ENCODE measurements around the gene STK32C. TPM values are rescaled to one million over a fixed set of nuclear protein-coding genes. Genes with fewer than 3 reads are reported as not detected.

The STK32C gene
- total and polyA plus RNA-seq, 2 donors: 4.8 to 13.6 TPM

DNA sequence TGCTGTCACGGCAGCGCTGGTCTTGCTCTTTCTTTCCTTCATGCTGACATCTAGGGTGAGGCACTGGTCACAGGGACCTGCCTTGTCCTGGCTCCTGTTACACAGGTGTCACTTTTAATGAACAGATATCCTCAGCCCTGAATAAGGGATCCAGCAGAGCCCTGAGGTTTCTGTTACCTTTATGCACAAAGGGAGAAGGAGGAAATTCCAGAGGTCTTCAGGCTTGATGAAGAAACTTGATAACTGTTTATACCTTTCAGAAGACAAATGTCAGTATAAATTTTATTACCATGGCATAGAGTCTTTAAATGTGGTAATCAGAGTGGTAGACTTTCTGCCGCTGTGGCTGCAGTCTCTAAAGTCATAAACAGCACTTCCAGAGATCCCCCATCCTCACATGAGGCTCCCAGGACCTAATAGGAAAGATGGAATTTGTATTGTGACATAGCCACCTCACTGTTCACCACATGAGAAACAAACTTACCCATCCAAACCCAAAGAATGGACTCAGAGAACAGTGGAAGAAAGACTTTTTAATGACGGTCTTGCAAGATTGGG, 27.0 kb upstream of the STK32C start:
- DNase-seq (ENCODE audit: extremely low spot score): no peak
- Histone ChIP-seq H3K4me1 (ENCODE audit: insufficient read depth) (no peaks in the 10 kb centered on the region), H3K36me3 (ENCODE audit: insufficient read depth) (no peaks in the 10 kb centered on the region), H3K27ac (ENCODE audit: low read depth) (no peak overlapping the region), H3K4me3 (ENCODE audit: low read depth, low read length) (no peak overlapping the region)
- 93% methylated on average over 4 of the region's 4 CpGs for WGBS

GRCh38 chr10:132333386-132333785, 25.6 kb upstream of the STK32C start:
- no peak overlapping the region for H3K4me3 ChIP-seq (ENCODE audit: low read depth, low read length)
- no peaks in the 10 kb centered on the region for H3K4me1 ChIP-seq (ENCODE audit: insufficient read depth)
- DNase-seq (ENCODE audit: extremely low spot score): no peak
- H3K36me3 ChIP-seq (ENCODE audit: insufficient read depth): no peaks in the 10 kb centered on the region
- no peak overlapping the region for H3K27ac ChIP-seq (ENCODE audit: low read depth)
- 84% methylated on average over 7 of the region's 7 CpGs for WGBS

DNA sequence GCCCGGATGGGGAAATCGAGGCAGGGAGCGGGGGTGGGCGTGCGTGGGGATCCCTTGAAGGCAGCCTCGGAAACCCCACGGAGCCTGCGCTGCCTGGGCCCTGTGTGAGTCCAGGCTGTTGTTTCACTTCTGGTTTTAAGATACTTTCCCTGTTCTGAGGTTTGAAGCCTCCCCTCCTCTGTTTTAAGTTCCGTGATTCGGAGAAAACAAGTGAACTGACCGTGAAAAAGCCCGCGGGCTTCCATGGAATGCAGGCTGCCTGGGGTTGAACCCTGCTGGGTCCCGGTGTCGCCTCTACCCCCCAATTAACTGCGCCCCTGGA, 24.6 kb upstream of the STK32C start:
- peak overlapping the region; percentile 53 for H3K4me3 ChIP-seq (ENCODE audit: low read depth, low read length)
- WGBS: 11% methylated on average over 16 of the region's 16 CpGs
- H3K36me3 ChIP-seq (ENCODE audit: insufficient read depth): no peaks in the 10 kb centered on the region
- H3K4me1 ChIP-seq (ENCODE audit: insufficient read depth): no peaks in the 10 kb centered on the region
- no peak overlapping the region for H3K27ac ChIP-seq (ENCODE audit: low read depth)
- no peak for DNase-seq (ENCODE audit: extremely low spot score)

DNA sequence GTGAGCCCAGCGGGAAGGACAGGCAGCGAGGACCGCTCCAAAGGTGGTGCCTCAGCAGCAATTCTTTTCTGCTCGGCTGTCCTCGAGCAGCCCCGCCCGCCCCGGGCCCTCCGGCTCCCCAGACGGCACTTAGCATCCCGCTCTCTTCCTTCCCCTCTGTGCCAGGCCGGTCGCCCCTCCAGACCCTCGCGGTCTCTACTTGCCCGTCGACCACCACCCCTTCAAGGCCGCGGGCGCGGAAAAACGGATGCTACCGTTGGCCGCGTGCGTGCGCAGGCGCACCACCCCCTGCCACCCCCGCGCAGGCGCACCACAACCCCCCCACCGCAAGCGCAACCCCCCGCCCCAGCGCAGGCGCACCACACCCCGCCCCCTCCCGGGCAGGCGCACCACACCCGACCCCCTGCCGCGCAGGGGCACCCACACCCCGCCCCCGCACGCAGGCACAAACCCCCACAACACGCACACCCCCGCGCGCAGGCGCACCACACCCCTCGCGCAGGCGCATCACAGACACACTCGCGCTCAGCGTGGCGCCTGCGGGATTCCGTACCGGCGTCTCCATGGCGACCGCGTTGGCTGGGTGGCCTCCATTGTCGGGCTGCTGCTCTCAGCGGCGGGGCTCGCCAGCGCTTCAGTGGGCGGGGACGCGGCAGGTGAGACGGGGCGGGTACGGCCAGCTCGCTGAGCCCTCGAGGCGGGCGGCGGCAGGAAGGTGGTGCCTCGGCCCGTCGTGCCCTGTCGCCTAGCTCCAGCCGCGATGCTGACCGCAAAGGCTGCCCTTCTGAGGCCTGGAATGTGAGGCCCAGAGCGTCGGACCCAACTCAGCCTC, 24.1 kb upstream of the STK32C start, which contains the start of gene LRRC27:
Gene LRRC27, plus strand, starts transcription at position 593 of the 832 bp plus-strand sequence. CDS start 1,332 bp downstream, outside the sequence.
- Histone ChIP-seq H3K27ac (ENCODE audit: low read depth) (peak within 1 kb of the TSS; percentile 46), H3K36me3 (ENCODE audit: insufficient read depth) (no peaks in the 10 kb centered on the region), H3K4me3 (ENCODE audit: low read depth, low read length) (peak within 1 kb of the TSS; percentile 63), H3K4me1 (ENCODE audit: insufficient read depth) (no peaks in the 10 kb centered on the region)
- WGBS: under 1% methylated on average over 89 of the region's 89 CpGs
- peak; percentile 90 for DNase-seq (ENCODE audit: extremely low spot score)

DNA sequence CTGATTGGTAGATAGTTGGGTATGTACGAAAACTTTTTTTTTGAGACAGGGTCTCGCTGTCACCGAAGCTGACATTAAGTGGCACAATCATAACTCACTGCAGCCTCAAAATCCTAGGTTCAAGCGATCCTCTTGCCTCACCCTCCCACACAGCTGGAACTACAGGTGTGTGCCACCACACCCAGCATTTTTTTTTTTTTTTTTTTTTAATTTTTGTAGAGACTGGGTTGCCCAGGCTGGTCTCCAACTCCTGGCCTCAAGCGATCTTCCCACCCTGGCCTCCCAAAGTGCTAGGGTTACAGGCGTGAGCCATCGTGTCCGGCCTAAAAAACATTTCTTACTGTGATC, 22.7 kb upstream of the STK32C start:
- Histone ChIP-seq H3K4me3 (ENCODE audit: low read depth, low read length) (no peak overlapping the region), H3K36me3 (ENCODE audit: insufficient read depth) (no peaks in the 10 kb centered on the region), H3K4me1 (ENCODE audit: insufficient read depth) (no peaks in the 10 kb centered on the region), H3K27ac (ENCODE audit: low read depth) (no peak overlapping the region)
- 85% methylated on average over 8 of the region's 8 CpGs for WGBS
- DNase-seq (ENCODE audit: extremely low spot score): no peak

- Histone ChIP-seq H3K27ac (ENCODE audit: low read depth) (no peak overlapping the region), H3K4me3 (ENCODE audit: low read depth, low read length) (peak overlapping the region; percentile 21)
Observed at GRCh38 chr10:132329565-132330485, 22.1 kb upstream of the STK32C start.

GRCh38 chr10:132328738-132329137, 21.0 kb upstream of the STK32C start:
- Histone ChIP-seq H3K27ac (ENCODE audit: low read depth) (no peak overlapping the region), H3K36me3 (ENCODE audit: insufficient read depth) (no peaks in the 10 kb centered on the region), H3K4me1 (ENCODE audit: insufficient read depth) (no peaks in the 10 kb centered on the region), H3K4me3 (ENCODE audit: low read depth, low read length) (no peak overlapping the region)
- DNase-seq (ENCODE audit: extremely low spot score): no peak
- 46% methylated on average over 8 of the region's 8 CpGs for whole genome bisulfite sequencing

More at GRCh38 chr10:132329565-132330485, 22.1 kb upstream of the STK32C start:
- no peaks in the 10 kb centered on the region for H3K4me1 ChIP-seq (ENCODE audit: insufficient read depth)
- DNase-seq (ENCODE audit: extremely low spot score): no peak
- H3K36me3 ChIP-seq (ENCODE audit: insufficient read depth): no peaks in the 10 kb centered on the region
- 65% methylated on average over 23 of the region's 23 CpGs for WGBS

- Histone ChIP-seq H3K4me1 (ENCODE audit: insufficient read depth) (no peaks in the 10 kb centered on the region), H3K36me3 (ENCODE audit: insufficient read depth) (no peaks in the 10 kb centered on the region), H3K4me3 (ENCODE audit: low read depth, low read length) (no peak overlapping the region), H3K27ac (ENCODE audit: low read depth) (no peak overlapping the region)
- 92% methylated on average over 9 of the region's 9 CpGs for WGBS
- no peak for DNase-seq (ENCODE audit: extremely low spot score)
Observed at GRCh38 chr10:132328106-132328505, 20.4 kb upstream of the STK32C start.

DNA sequence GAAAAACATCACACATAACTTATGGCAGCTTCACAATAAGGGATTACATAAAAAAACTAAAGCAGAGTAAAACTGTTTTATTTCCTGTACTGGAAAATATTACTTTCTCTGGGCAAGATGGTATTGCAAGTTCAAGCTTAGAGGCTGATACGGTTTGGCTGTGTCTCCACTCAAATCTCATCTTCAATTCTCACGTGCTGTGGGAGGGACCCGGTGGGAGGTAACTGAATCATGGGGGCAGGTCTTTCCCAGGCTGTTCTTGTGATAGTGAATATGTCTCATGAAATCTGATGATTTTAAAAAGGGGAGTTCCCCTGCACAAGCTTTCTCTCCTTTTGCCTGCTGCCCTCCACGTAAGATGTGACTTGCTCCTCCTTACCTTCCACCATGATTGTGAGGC, 19.2 kb upstream of the STK32C start:
- H3K4me3 ChIP-seq (ENCODE audit: low read depth, low read length): no peak overlapping the region
- WGBS: 74% methylated on average over 4 of the region's 4 CpGs
- H3K27ac ChIP-seq (ENCODE audit: low read depth): no peak overlapping the region
- H3K36me3 ChIP-seq (ENCODE audit: insufficient read depth): no peaks in the 10 kb centered on the region
- no peak for DNase-seq (ENCODE audit: extremely low spot score)
- H3K4me1 ChIP-seq (ENCODE audit: insufficient read depth): no peaks in the 10 kb centered on the region

DNA sequence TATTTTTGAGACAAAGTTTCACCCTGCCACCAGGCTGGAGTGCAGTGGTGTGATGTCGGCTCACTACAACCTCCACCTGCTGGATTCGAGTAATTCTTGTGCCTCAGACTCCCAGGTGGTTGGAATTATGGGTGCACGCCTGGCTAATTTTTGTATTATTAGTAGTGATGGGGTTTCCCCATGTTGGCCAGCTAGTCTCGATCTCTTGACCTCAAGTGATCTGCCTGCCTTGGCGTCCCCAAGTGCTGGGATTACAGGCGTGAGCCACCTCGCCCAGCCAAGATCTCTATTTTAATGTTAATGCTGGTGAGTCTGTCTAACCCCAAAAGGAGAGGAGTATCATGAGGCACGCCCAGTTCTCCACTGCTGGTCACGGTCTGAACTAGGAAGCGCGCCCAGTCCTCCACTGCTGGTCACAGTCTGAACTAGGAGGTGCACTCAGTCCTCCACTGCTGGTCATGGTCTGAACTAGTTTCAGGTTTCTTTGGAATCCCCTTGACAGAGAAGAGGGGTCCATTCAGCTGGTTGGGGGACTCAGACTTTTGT, 18.7 kb upstream of the STK32C start:
- Histone ChIP-seq H3K4me1 (ENCODE audit: insufficient read depth) (no peaks in the 10 kb centered on the region), H3K36me3 (ENCODE audit: insufficient read depth) (no peaks in the 10 kb centered on the region), H3K27ac (ENCODE audit: low read depth) (no peak overlapping the region), H3K4me3 (ENCODE audit: low read depth, low read length) (no peak overlapping the region)
- no peak for DNase-seq (ENCODE audit: extremely low spot score)
- 92% methylated on average over 11 of the region's 11 CpGs for WGBS

DNA sequence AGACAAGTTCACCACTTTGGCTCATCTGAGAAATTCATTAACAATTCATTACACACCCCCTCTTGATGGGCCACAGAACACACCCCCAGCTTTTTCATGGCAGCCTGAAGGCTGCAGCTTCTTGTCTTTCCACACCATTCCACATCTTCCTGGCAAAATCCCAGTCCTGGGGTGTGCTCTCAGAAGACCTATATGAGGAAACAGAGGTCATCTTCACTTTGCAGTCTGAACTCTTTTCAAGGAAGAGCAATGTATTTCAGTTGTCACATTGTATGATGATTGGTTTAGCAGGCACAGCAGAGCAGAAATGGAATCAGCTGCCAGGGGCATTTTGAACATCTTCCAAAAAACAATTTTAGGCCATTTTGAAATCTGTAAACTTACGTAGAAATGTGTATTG, 16.4 kb upstream of the STK32C start:
- Histone ChIP-seq H3K4me3 (ENCODE audit: low read depth, low read length) (no peak overlapping the region), H3K4me1 (ENCODE audit: insufficient read depth) (no peaks in the 10 kb centered on the region), H3K36me3 (ENCODE audit: insufficient read depth) (no peaks in the 10 kb centered on the region), H3K27ac (ENCODE audit: low read depth) (no peak overlapping the region)
- DNase-seq (ENCODE audit: extremely low spot score): no peak
- WGBS: 82% methylated on average over 1 of the region's 1 CpG

DNA sequence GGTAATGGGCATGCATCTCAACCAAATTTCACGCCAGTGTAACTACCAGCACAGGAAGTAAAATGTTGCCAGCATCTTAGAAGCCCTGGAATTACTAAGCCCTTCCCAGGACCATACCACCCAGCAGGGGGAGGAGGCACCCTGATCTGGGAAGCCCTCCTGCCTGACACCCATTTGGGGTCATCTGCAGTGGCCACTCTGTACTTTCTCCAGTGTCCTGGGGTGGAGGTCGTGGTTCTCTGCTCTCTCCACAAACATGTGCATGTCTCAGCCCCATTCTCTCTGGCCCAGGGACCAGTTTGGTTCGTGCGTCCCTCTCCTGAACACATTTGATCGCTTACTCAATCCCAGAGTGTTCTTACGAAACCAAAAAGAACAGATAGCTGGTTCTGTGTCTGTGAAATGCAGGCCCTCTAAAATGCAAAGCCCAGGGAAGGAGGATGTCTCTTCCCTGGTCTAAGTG, 14.9 kb upstream of the STK32C start:
- Histone ChIP-seq H3K4me3 (ENCODE audit: low read depth, low read length) (no peak overlapping the region), H3K4me1 (ENCODE audit: insufficient read depth) (no peaks in the 10 kb centered on the region), H3K27ac (ENCODE audit: low read depth) (no peak overlapping the region), H3K36me3 (ENCODE audit: insufficient read depth) (no peaks in the 10 kb centered on the region)
- WGBS: 85% methylated on average over 6 of the region's 6 CpGs
- DNase-seq (ENCODE audit: extremely low spot score): no peak

- 92% methylated on average over 10 of the region's 10 CpGs for WGBS
- DNase-seq (ENCODE audit: extremely low spot score): no peak
Observed at GRCh38 chr10:132321726-132322125, 14.0 kb upstream of the STK32C start.

More at GRCh38 chr10:132321726-132322125, 14.0 kb upstream of the STK32C start:
- no peak overlapping the region for H3K4me3 ChIP-seq (ENCODE audit: low read depth, low read length)
- H3K27ac ChIP-seq (ENCODE audit: low read depth): no peak overlapping the region
- H3K4me1 ChIP-seq (ENCODE audit: insufficient read depth): no peaks in the 10 kb centered on the region
- no peaks in the 10 kb centered on the region for H3K36me3 ChIP-seq (ENCODE audit: insufficient read depth)

Data from urinary bladder (tissue), 4 donors.